HEK293T (cell line): Measurements from ENCODE around the gene SLC8B1.

ENCODE experiments used
- BHLHE40 ChIP-seq: fragments of 450-650 bp; IDR thresholded peaks from 2 replicates; pipeline ENCODE4 v1.6.1; 2016; ENCODE audit warnings: mild to moderate bottlenecking, moderate library complexity, borderline replicate concordance
- ELF4 ChIP-seq: fragments of 450-650 bp; IDR thresholded peaks from 2 replicates; pipeline ENCODE4 v1.6.1; 2017; ENCODE audit warnings: antibody characterized with exemption
- FOXA1 ChIP-seq: fragments of 450-650 bp; IDR thresholded peaks from 2 replicates; pipeline ENCODE4 v1.6.1; 2016; ENCODE audit warnings: mild to moderate bottlenecking
- FOXK2 ChIP-seq: fragments of 450-650 bp; IDR thresholded peaks from 2 replicates; pipeline ENCODE4 v1.6.1; 2016; ENCODE audit warnings: mild to moderate bottlenecking
- FOXM1 ChIP-seq: fragments of 450-650 bp; IDR thresholded peaks from 2 replicates; pipeline ENCODE4 v1.6.1; 2017; ENCODE audit warnings: mild to moderate bottlenecking, borderline replicate concordance
- HDGF ChIP-seq: fragments of 450-650 bp; IDR thresholded peaks from 2 replicates; pipeline ENCODE4 v1.6.1; 2017; ENCODE audit warnings: antibody characterized with exemption, borderline replicate concordance
- L3MBTL2 ChIP-seq: fragments of 450-650 bp; conservative IDR thresholded peaks from 2 replicates; pipeline ENCODE4 v1.6.1; 2016; ENCODE audit warnings: mild to moderate bottlenecking
- PKNOX1 ChIP-seq: fragments of 450-650 bp; IDR thresholded peaks from 2 replicates; pipeline ENCODE4 v1.6.1; 2016
- SP1 ChIP-seq: fragments of 450-650 bp; IDR thresholded peaks from 2 replicates; pipeline ENCODE4 v1.6.1; 2017
- SUZ12 ChIP-seq: fragments of 450-650 bp; IDR thresholded peaks from 2 replicates; pipeline ENCODE4 v1.6.1; 2016; ENCODE audit warnings: mild to moderate bottlenecking
- TARDBP ChIP-seq: fragments of 450-650 bp; IDR thresholded peaks from 2 replicates; pipeline ENCODE4 v1.6.1; 2016
- ZNF384 ChIP-seq: fragments of 450-650 bp; IDR thresholded peaks from 2 replicates; pipeline ENCODE4 v1.6.1; 2016

- no peak for TF ChIP-seq TARDBP
- TF ChIP-seq BHLHE40 = no peak
- TF ChIP-seq FOXM1 = no peak
- TF ChIP-seq ZNF384 = no peak
- TF ChIP-seq HDGF = no peak
- no peak for TF ChIP-seq SP1
- no peak for TF ChIP-seq SUZ12
- no peak for TF ChIP-seq L3MBTL2
- TF ChIP-seq ELF4 = no peak
- no peak for TF ChIP-seq FOXK2
- TF ChIP-seq FOXA1 = no peak
- TF ChIP-seq PKNOX1 = no peak
Measured at GRCh38 chr12:113293100-113293499, 41.8 kb downstream of the SLC8B1 start.
